B cell (primary cell): Measurements from ENCODE around the gene DIS3L2. TPM values are rescaled to one million over a fixed set of nuclear protein-coding genes. Genes with fewer than 3 reads are reported as not detected.

Source experiments
- ATAC-seq: fragments of 200-7000 bp; cut with Tn5 transposase; one replicate; pipeline ENCODE4 v1.10.0; 2021; ENCODE audit warnings: low read depth, mild to moderate bottlenecking, moderate number of reproducible peaks, moderate library complexity
- CTCF ChIA-PET: fragments of 350-600 bp; sonication (Branson Sonifier 250); formaldehyde crosslinking; loops from one replicate; lab custom pipeline; 2021; ENCODE audit warnings: antibody characterized with exemption, inconsistent platforms; lab: Charles Lee
- POLR2A ChIA-PET: fragments of 350-600 bp; sonication (Branson Sonifier 250); formaldehyde crosslinking; loops from one replicate; lab custom pipeline; 2021; ENCODE audit warnings: antibody characterized with exemption; lab: Charles Lee
- DNase-seq: peaks from one replicate; pipeline ENCODE4 v3.0.0; 2013
- H2AFZ ChIP-seq: 2 replicates; pipeline ENCODE4 v1.6.1; 2012; ENCODE audit warnings: mild to moderate bottlenecking, low read depth, low read length; ENCODE audit not compliant: insufficient read depth, poor library complexity, severe bottlenecking
- H3K27ac ChIP-seq, 2 donors: 1 replicate in 1 of 2; 2 replicates in 1 of 2; pipeline ENCODE4 v1.5.1; 2012 to 2013; ENCODE audit warnings: low read length in 2 of 2, mild to moderate bottlenecking in 2 of 2, moderate library complexity in 1 of 2
- H3K27me3 ChIP-seq, 4 experiments: fragments of 200-600 bp in 1 of 4; sonication (generic) in 1 of 4; replicated peaks in 1 of 4; 1 replicate in 2 of 4; 2 replicates in 2 of 4; pipeline versions ENCODE4 v1.6.1 to v1.7.0; 2013 to 2016; ENCODE audit warnings: low read length in 3 of 4, mild to moderate bottlenecking in 2 of 4, mixed read lengths in 1 of 4, moderate library complexity in 1 of 4; ENCODE audit not compliant: insufficient read depth in 4 of 4, control insufficient read depth in 3 of 4; ENCODE audit errors: control extremely low read depth in 1 of 4
- H3K36me3 ChIP-seq, 2 experiments: replicated peaks in 1 of 2; 1 replicate in 1 of 2; 2 replicates in 1 of 2; pipeline versions ENCODE4 v1.6.1 to v1.7.1; 2013; ENCODE audit warnings: low read length in 1 of 2; ENCODE audit not compliant: insufficient read depth in 2 of 2, control insufficient read depth in 1 of 2; ENCODE audit errors: control extremely low read depth in 1 of 2, extremely low read depth in 1 of 2
- H3K4me1 ChIP-seq, 2 donors: fragments of 200-600 bp in 1 of 2; sonication (generic) in 1 of 2; 1 replicate in 1 of 2; 2 replicates in 1 of 2; pipeline versions ENCODE4 v1.5.1 to v1.6.1; 2013 to 2017; ENCODE audit warnings: low read length in 2 of 2; ENCODE audit not compliant: control insufficient read depth in 2 of 2, insufficient read depth in 2 of 2
- H3K4me2 ChIP-seq: replicated peaks from 2 replicates; pipeline ENCODE3; 2012; ENCODE audit warnings: mild to moderate bottlenecking, low read depth, low read length; ENCODE audit not compliant: poor library complexity, severe bottlenecking
- H3K4me3 ChIP-seq, 5 experiments: fragments of 200-600 bp in 1 of 5; sonication (generic) in 1 of 5; 1 replicate in 3 of 5; 2 replicates in 2 of 5; pipeline versions ENCODE4 v1.5.1 to v1.7.0; 2011 to 2016; ENCODE audit warnings: low read length in 4 of 5, mild to moderate bottlenecking in 4 of 5, low read depth in 2 of 5, control low read depth in 1 of 5, moderate library complexity in 1 of 5; ENCODE audit not compliant: insufficient read depth in 1 of 5; ENCODE audit errors: control extremely low read depth in 1 of 5, extremely low read depth in 1 of 5
- H3K79me2 ChIP-seq: fragments of 200-600 bp; sonication (generic); one replicate; pipeline ENCODE4 v1.6.0; 2016; ENCODE audit warnings: low read length; ENCODE audit not compliant: control insufficient read depth, insufficient read depth
- H3K9ac ChIP-seq: fragments of 200-600 bp; sonication (generic); 2 replicates; pipeline ENCODE4 v1.6.1; 2017; ENCODE audit warnings: mild to moderate bottlenecking, low read length, moderate library complexity
- H3K9me3 ChIP-seq, 3 donors: one replicate each; pipeline versions ENCODE4 v1.6.1 to v1.7.1; 2013; ENCODE audit warnings: low read length in 2 of 3; ENCODE audit not compliant: control insufficient read depth in 2 of 3, insufficient read depth in 1 of 3; ENCODE audit errors: control extremely low read depth in 1 of 3
- H4K20me1 ChIP-seq: 2 replicates; pipeline ENCODE4 v1.6.0; 2012; ENCODE audit warnings: mild to moderate bottlenecking, low read length; ENCODE audit not compliant: insufficient read depth, control insufficient read depth, poor library complexity, severe bottlenecking
- H3K27ac Mint-ChIP-seq: one replicate; pipeline ENCODE4 v1.8.0; 2021; ENCODE audit warnings: mixed read lengths
- H3K27me3 Mint-ChIP-seq: one replicate; pipeline ENCODE4 v1.8.0; 2021; ENCODE audit warnings: mixed read lengths
- H3K4me1 Mint-ChIP-seq: one replicate; pipeline ENCODE4 v1.8.0; 2021; ENCODE audit warnings: mixed read lengths
- H3K4me3 Mint-ChIP-seq: one replicate; pipeline ENCODE4 v1.8.0; 2021; ENCODE audit warnings: mixed read lengths
- H3K9me3 Mint-ChIP-seq: one replicate; pipeline ENCODE4 v1.8.0; 2022; ENCODE audit warnings: mixed read lengths; ENCODE audit not compliant: insufficient read depth
- CTCF ChIP-seq: fragments of 200-600 bp; IDR thresholded peaks from one replicate; pipeline ENCODE4 v1.8.0; 2022; ENCODE audit warnings: antibody characterized with exemption, mild to moderate bottlenecking
- EZH2 ChIP-seq: IDR thresholded peaks from 2 replicates; pipeline ENCODE4 v1.6.1; 2012; ENCODE audit warnings: borderline replicate concordance, low read depth, mild to moderate bottlenecking, moderate library complexity, low read length; ENCODE audit not compliant: insufficient read depth, poor library complexity, severe bottlenecking
- WGBS: methylation state at CpG from one replicate; pipeline ENCODE4 v1.1.5; 2013; ENCODE audit warnings: missing lambda C conversion rate; ENCODE audit not compliant: insufficient coverage; 5-methylcytosine and 5-hydroxymethylcytosine counted together
- intact Hi-C: fragments of 100-400 bp; cut with micrococcal nuclease; formaldehyde crosslinking; loops from one replicate; pipeline ENCODE4 v1.10.0; 2022
- polyA plus RNA-seq: library from polyadenylated mRNA; depleted of rRNA; stranded (reverse); fragments of >200 nt; gene quantifications from 2 replicates; pipeline ENCODE4 v1.2.3, GENCODE V29; 2012
- total RNA-seq, 2 donors: library from RNA; stranded (reverse); fragments of 120-200 nt in 1 of 2; gene quantifications; 1 replicate in 1 of 2; 2 replicates in 1 of 2; pipeline versions ENCODE4 v1.2.3 to v1.2.4, GENCODE V29; 2013 to 2022

The DIS3L2 gene
- total and polyA plus RNA-seq, 2 donors (not counting 1 experiment from before 2014, with no cell fraction given): 34.5 to 70.1 TPM

DNA sequence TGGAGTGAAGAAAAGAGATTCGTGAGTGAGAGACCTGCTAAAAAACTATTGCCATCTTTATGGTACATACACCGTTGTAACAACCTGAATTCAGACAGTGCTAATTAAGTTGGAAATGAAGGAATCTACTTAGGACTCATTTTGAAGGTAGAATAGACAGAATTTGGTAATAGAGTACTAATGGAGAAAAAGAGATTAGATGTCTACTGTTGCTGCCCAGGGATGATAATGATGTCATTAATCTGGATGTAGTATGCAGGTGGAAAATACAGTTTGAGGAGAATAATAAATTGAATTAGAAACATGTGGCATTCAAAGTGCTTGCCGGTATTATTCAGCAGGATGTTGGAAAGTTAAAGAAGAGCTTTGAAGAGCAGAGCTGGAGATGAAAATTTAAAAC, 44.7 kb downstream of the DIS3L2 start:
- ATAC-seq (no peak), DNase-seq (no peak)
- Histone ChIP-seq H3K27me3 (no peaks in the 10 kb centered on the region), H3K9ac (no peak overlapping the region), H3K4me2 (no peak overlapping the region), H3K79me2 (peaks cover 84% of the 10 kb centered on the region), H3K4me1 (no peaks in the 10 kb centered on the region), H4K20me1 (peaks cover 15% of the 10 kb centered on the region), H3K4me3 (no peak overlapping the region), H3K36me3 (no peaks in the 10 kb centered on the region), H2AFZ (no peak overlapping the region), H3K9me3 (no peaks in the 10 kb centered on the region), H3K27ac (no peak overlapping the region)
- H3K4me3 Mint-ChIP-seq: no peak overlapping the region
- H3K27me3 Mint-ChIP-seq: no peaks in the 10 kb centered on the region
- 100% methylated on average over 2 of the region's 3 CpGs for WGBS
- CTCF ChIA-PET: no interaction called here
- no peak for TF ChIP-seq CTCF
- TF ChIP-seq EZH2: no peak
- peaks cover 8% of the 10 kb centered on the region for H3K4me1 Mint-ChIP-seq
- intact Hi-C loops: no loop called here
- no peaks in the 10 kb centered on the region for H3K9me3 Mint-ChIP-seq
- POLR2A ChIA-PET: no interaction called here
- no peak overlapping the region for H3K27ac Mint-ChIP-seq

DNA sequence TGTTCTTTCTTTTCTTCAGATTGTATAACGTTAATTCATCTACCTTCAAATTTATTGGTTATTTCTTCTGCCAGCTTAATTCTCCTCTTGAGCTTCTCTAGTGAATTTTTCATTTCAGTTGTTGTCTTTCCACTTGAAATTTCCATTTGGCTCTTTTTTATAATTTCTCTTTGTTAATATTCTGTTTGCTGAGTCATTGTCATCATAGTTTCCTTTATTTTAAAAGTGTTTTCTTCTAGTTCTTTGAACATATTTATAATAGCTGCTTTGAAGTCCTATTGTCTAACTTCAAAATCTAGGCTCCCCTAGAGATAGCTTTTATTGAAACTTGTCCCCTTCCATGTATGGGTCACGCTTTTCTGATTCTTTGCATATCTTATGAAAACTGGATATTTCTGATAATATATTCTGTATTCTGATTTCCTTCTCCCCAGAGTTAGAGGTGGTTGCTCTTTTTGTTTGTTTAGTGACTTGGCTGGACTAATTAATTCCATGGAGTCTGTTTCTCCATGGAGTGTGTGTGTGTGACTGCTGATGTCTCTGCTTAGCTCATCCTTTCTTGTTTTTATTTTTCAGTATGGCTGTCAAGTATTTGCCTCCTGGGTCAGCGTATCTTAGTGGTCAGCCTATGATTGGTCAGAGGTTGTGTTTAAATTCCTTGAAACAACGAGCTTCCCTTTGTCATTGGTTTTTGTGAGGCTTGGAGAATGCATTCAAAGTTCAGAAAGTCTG, 47.6 kb downstream of the DIS3L2 start:
- Histone ChIP-seq H3K79me2 (peaks cover 59% of the 10 kb centered on the region), H3K9me3 (no peaks in the 10 kb centered on the region), H3K36me3 (no peaks in the 10 kb centered on the region), H2AFZ (no peak overlapping the region), H3K4me1 (no peaks in the 10 kb centered on the region), H4K20me1 (peaks cover 15% of the 10 kb centered on the region), H3K4me2 (no peak overlapping the region), H3K9ac (no peak overlapping the region), H3K27ac (no peak overlapping the region), H3K4me3 (no peak overlapping the region), H3K27me3 (no peaks in the 10 kb centered on the region)
- Mint-ChIP-seq H3K4me3 (no peak overlapping the region), H3K27me3 (no peaks in the 10 kb centered on the region), H3K4me1 (no peaks in the 10 kb centered on the region), H3K27ac (no peak overlapping the region), H3K9me3 (no peaks in the 10 kb centered on the region)
- ChIA-PET POLR2A (no interaction called here), CTCF (interaction anchor here (0.6 kb wide), 1 partner anchor 41 kb away, joined by 3 read pairs; no protein-coding TSS in a partner anchor)
- intact Hi-C loops: no loop called here
- TF ChIP-seq EZH2: no peak
- no peak for TF ChIP-seq CTCF
- WGBS: 89% methylated on average over 2 of the region's 4 CpGs
- ATAC-seq: no peak
- no peak for DNase-seq
